Measurements from ENCODE around the gene PROS1. TPM values are rescaled to one million over a fixed set of nuclear protein-coding genes. Genes with fewer than 3 reads are reported as not detected.

PROS1 gene
- total and polyA plus RNA-seq, 2 donors (not counting 1 experiment from before 2014, with no cell fraction given) = 30.2 to 33.0 TPM

GRCh38 chr3:93936549-93936948 is 37.1 kb downstream of the PROS1 start:
- Histone ChIP-seq H4K20me1 (ENCODE audit: control insufficient read depth, extremely low read depth, insufficient read depth, low read length) (no peaks in the 10 kb centered on the region), H3K79me2 (ENCODE audit: control insufficient read depth, insufficient read depth, low read length) (no peaks in the 10 kb centered on the region), H3K4me3 (replicated peaks in 1 of 4; ENCODE audit: control extremely low read depth in 1 of 4, insufficient read depth in 1 of 4, low read depth in 3 of 4, low read length in 4 of 4) (no peak overlapping the region), H2AFZ (ENCODE audit: low read length) (no peak overlapping the region), H3K27ac (ENCODE audit: insufficient read depth, low read length) (no peak overlapping the region), H3K36me3 (ENCODE audit: control insufficient read depth, insufficient read depth, low read length) (no peaks in the 10 kb centered on the region), H3K4me2 (ENCODE audit: extremely low read depth, insufficient read depth, low read length) (no peak overlapping the region), H3K9me3 (ENCODE audit: control insufficient read depth, insufficient read depth, low read depth, low read length) (no peaks in the 10 kb centered on the region), H3K9ac (ENCODE audit: insufficient read depth, low read length) (no peak overlapping the region), H3K27me3 (ENCODE audit: control insufficient read depth, insufficient read depth, low read length) (no peaks in the 10 kb centered on the region), H3K4me1 (ENCODE audit: control insufficient read depth, extremely low read depth, insufficient read depth, low read length) (no peaks in the 10 kb centered on the region)
- DNase-seq (ENCODE audit: low read depth in 2 of 2) = no peak
- no peak for TF ChIP-seq EZH2 (IDR thresholded peaks at IDR 0.05; ENCODE audit: low read length, missing control alignments)
- TF ChIP-seq CTCF (conservative IDR thresholded peaks at IDR 0.05 in 1 of 2, IDR thresholded peaks at IDR 0.05 in 1 of 2; ENCODE audit: low read depth in 1 of 2, low read length in 2 of 2) = no peak

GRCh38 chr3:93934366-93935046 is 39.2 kb downstream of the PROS1 start:
- Histone ChIP-seq H3K36me3 (ENCODE audit: control insufficient read depth, insufficient read depth, low read length) (no peaks in the 10 kb centered on the region), H3K79me2 (ENCODE audit: control insufficient read depth, insufficient read depth, low read length) (no peaks in the 10 kb centered on the region), H3K4me2 (ENCODE audit: extremely low read depth, insufficient read depth, low read length) (no peak overlapping the region), H2AFZ (ENCODE audit: low read length) (no peak overlapping the region), H3K9me3 (ENCODE audit: control insufficient read depth, insufficient read depth, low read depth, low read length) (no peaks in the 10 kb centered on the region), H3K27ac (ENCODE audit: insufficient read depth, low read length) (no peak overlapping the region), H3K4me3 (replicated peaks in 1 of 4; ENCODE audit: control extremely low read depth in 1 of 4, insufficient read depth in 1 of 4, low read depth in 3 of 4, low read length in 4 of 4) (no peak overlapping the region), H4K20me1 (ENCODE audit: control insufficient read depth, extremely low read depth, insufficient read depth, low read length) (no peaks in the 10 kb centered on the region), H3K27me3 (ENCODE audit: control insufficient read depth, insufficient read depth, low read length) (no peaks in the 10 kb centered on the region), H3K4me1 (ENCODE audit: control insufficient read depth, extremely low read depth, insufficient read depth, low read length) (no peaks in the 10 kb centered on the region), H3K9ac (ENCODE audit: insufficient read depth, low read length) (no peak overlapping the region)
- no peak for DNase-seq (ENCODE audit: low read depth in 2 of 2)
- TF ChIP-seq EZH2 (IDR thresholded peaks at IDR 0.05; ENCODE audit: low read length, missing control alignments) (no peak), CTCF (conservative IDR thresholded peaks at IDR 0.05 in 1 of 2, IDR thresholded peaks at IDR 0.05 in 1 of 2; ENCODE audit: low read depth in 1 of 2, low read length in 2 of 2) (no peak)

- Histone ChIP-seq H4K20me1 (ENCODE audit: control insufficient read depth, extremely low read depth, insufficient read depth, low read length) (no peaks in the 10 kb centered on the region), H3K36me3 (ENCODE audit: control insufficient read depth, insufficient read depth, low read length) (no peaks in the 10 kb centered on the region), H3K79me2 (ENCODE audit: control insufficient read depth, insufficient read depth, low read length) (no peaks in the 10 kb centered on the region), H3K4me2 (ENCODE audit: extremely low read depth, insufficient read depth, low read length) (no peak overlapping the region), H3K9me3 (ENCODE audit: control insufficient read depth, insufficient read depth, low read depth, low read length) (no peaks in the 10 kb centered on the region), H3K9ac (ENCODE audit: insufficient read depth, low read length) (no peak overlapping the region), H3K27me3 (ENCODE audit: control insufficient read depth, insufficient read depth, low read length) (no peaks in the 10 kb centered on the region), H3K27ac (ENCODE audit: insufficient read depth, low read length) (no peak overlapping the region), H2AFZ (ENCODE audit: low read length) (no peak overlapping the region), H3K4me1 (ENCODE audit: control insufficient read depth, extremely low read depth, insufficient read depth, low read length) (no peaks in the 10 kb centered on the region), H3K4me3 (replicated peaks in 1 of 4; ENCODE audit: control extremely low read depth in 1 of 4, insufficient read depth in 1 of 4, low read depth in 3 of 4, low read length in 4 of 4) (no peak overlapping the region)
- TF ChIP-seq EZH2 (IDR thresholded peaks at IDR 0.05; ENCODE audit: low read length, missing control alignments) (no peak), CTCF (conservative IDR thresholded peaks at IDR 0.05 in 1 of 2, IDR thresholded peaks at IDR 0.05 in 1 of 2; ENCODE audit: low read depth in 1 of 2, low read length in 2 of 2) (no peak)
- DNase-seq (ENCODE audit: low read depth in 2 of 2) = peak in 1 of 2 donors; percentile 26
Measured at GRCh38 chr3:93931597-93932229, 42.0 kb downstream of the PROS1 start.

Measured in fibroblast of lung (primary cell).